Peyer's patch (tissue), 4 donors: ENCODE results near the gene GPRIN3. TPM values are rescaled to one million over a fixed set of nuclear protein-coding genes. Genes with fewer than 3 reads are reported as not detected.
"Not testable (repeated sequence)": the region's sequence is repeated elsewhere in the genome, so short reads cannot be mapped to it uniquely, and the experiment has no call there.

Experiments
- DNase-seq, 3 donors: peaks; one replicate each; pipeline ENCODE4 v3.0.0-alpha.2; 2017 to 2019
- H3K27ac ChIP-seq, 4 donors: fragments of 200-600 bp; sonication (generic); one replicate each; pipeline ENCODE4 v1.5.1; 2016 to 2019
- H3K27me3 ChIP-seq, 2 donors: fragments of 200-600 bp; sonication (generic); one replicate each; pipeline ENCODE4 v1.5.1; 2019
- H3K36me3 ChIP-seq, 3 donors: fragments of 200-600 bp; sonication (generic); one replicate each; pipeline ENCODE4 v1.5.1; 2016 to 2019
- H3K4me1 ChIP-seq, 4 donors: fragments of 200-600 bp; sonication (generic); one replicate each; pipeline ENCODE4 v1.5.1; 2016 to 2019
- H3K4me3 ChIP-seq, 4 donors: fragments of 200-600 bp; sonication (generic); 1 replicate in 3 of 4; 2 replicates in 1 of 4; pipeline ENCODE4 v1.5.1; 2016 to 2019; ENCODE audit warnings: mild to moderate bottlenecking in 1 of 4
- H3K9me3 ChIP-seq, 4 donors: fragments of 200-600 bp; sonication (generic); one replicate each; pipeline ENCODE4 v1.5.1; 2016 to 2019; ENCODE audit warnings: mild to moderate bottlenecking in 1 of 4
- POLR2A ChIP-seq, 2 donors: fragments of 450-650 bp; IDR thresholded peaks; one replicate each; pipeline ENCODE4 v1.5.1; 2017; ENCODE audit warnings: antibody characterized with exemption in 2 of 2, mild to moderate bottlenecking in 2 of 2, moderate library complexity in 2 of 2
- total RNA-seq, 4 donors: library from RNA; depleted of rRNA; stranded (reverse); fragments of >200 nt; gene quantifications; one replicate each; pipeline ENCODE4 v1.1.0, GENCODE V29; 2016
- TF ChIP-seq, protein P1 (sequence below), 6 experiments: fragments of 450-650 bp in 4 of 6; fragments of 200-600 bp in 2 of 6; sonication (generic) in 1 of 6; IDR thresholded peaks; one replicate each; pipeline ENCODE4 v1.5.1; 2017 to 2019; ENCODE audit warnings: antibody characterized with exemption in 6 of 6, mild to moderate bottlenecking in 3 of 6, moderate library complexity in 1 of 6

Gene GPRIN3
- total RNA-seq, 4 donors from 2014 or later, result 13.1 to 26.8 (median 17.8) TPM

DNA sequence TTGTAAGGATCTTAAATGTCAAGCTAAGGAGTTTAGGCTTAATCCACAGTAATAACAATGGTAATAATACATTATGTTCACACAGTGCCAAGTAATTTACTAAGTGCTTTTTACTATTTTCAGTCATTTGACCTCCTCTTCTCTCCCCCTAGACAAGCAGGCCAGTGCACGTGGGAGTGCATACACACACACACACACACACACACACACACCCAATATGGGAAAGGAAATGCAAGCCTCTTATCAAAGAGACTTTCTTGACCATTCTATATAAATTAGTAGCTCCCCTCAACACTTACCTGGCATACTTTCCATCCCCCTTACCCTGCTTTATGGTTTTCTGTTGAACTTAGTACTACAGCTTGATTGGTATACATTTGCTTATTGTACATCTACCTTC lies 3.8 kb upstream of the GPRIN3 start:
- Histone ChIP-seq H3K4me1 (peaks cover 0 to 5% (median 4%) of the 10 kb centered on the region in 4 donors), H3K27me3 (no peaks in the 10 kb centered on the region), H3K4me3 (no peak overlapping the region), H3K9me3 (no peaks in the 10 kb centered on the region), H3K36me3 (no peaks in the 10 kb centered on the region), H3K27ac (no peak overlapping the region)
- no peak for TF ChIP-seq POLR2A (IDR thresholded peaks at IDR 0.05)
- TF ChIP-seq, protein P1, sequence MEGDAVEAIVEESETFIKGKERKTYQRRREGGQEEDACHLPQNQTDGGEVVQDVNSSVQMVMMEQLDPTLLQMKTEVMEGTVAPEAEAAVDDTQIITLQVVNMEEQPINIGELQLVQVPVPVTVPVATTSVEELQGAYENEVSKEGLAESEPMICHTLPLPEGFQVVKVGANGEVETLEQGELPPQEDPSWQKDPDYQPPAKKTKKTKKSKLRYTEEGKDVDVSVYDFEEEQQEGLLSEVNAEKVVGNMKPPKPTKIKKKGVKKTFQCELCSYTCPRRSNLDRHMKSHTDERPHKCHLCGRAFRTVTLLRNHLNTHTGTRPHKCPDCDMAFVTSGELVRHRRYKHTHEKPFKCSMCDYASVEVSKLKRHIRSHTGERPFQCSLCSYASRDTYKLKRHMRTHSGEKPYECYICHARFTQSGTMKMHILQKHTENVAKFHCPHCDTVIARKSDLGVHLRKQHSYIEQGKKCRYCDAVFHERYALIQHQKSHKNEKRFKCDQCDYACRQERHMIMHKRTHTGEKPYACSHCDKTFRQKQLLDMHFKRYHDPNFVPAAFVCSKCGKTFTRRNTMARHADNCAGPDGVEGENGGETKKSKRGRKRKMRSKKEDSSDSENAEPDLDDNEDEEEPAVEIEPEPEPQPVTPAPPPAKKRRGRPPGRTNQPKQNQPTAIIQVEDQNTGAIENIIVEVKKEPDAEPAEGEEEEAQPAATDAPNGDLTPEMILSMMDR (IDR thresholded peaks at IDR 0.05), result no peak
- no peak for DNase-seq

DNA sequence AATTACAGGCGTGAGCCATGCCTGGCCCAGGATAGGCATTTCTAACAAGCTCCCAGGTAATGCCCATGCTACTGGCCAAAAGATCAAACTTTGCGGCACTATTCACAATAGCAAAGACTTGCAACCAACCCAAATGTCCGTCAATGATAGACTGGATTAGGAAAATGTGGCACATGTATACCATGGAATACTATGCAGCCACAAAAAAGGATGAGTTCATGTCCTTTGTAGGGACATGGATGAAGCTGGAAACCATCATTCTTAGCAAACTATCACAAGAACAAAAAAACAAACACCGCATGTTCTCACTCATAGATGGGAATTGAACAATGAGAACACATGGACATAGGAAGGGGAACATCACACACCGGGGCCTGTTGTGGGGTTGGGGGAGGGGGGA lies 1.6 kb upstream of the GPRIN3 start:
- not testable (repeated sequence) for H3K4me3 ChIP-seq, H3K9me3 ChIP-seq, H3K27ac ChIP-seq, DNase-seq, H3K27me3 ChIP-seq, H3K36me3 ChIP-seq
- H3K4me1 ChIP-seq, result peaks cover 0 to 17% (median 2%) of the 10 kb centered on the region in 4 donors

DNA sequence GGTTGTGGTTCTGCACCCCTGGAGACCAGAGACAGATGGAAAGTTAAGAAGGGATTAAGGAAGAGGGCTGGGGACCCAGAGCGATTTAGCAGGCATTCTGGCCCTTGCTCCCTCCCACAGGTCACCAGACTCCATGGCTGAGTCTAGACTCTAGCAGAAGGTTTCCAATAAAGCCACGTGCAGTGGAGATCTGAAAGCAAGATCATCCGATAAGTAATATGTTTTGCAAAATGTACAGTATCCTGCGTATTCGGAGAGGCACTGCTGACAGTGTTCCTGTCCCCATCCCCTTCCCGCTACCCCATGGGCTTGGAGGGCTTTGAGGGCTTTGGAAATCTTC lies 531 bp upstream of the GPRIN3 start:
- DNase-seq, result no peak
- peak overlapping the region; percentile 74 to 86 (median 80) for H3K27ac ChIP-seq
- peaks cover 0 to 20% (median 2%) of the 10 kb centered on the region in 4 donors for H3K4me1 ChIP-seq

DNA sequence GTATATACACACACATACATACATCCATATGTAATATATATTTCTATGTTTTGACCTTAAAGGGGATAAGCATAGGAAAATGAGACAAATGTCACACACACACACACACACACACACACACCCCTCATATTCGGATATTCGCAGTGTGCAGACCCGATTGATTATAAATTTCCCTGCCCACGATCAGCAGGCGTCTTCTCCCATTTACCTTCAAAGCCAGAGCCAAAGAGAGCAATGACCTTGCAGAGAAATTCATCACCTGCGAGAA lies 488 bp downstream of the GPRIN3 start:
- Histone ChIP-seq H3K4me3 (peak overlapping the region; percentile 47 to 73 (median 68)), H3K36me3 (no peaks in the 10 kb centered on the region), H3K4me1 (peaks cover 0 to 27% (median 2%) of the 10 kb centered on the region in 4 donors), H3K27ac (peak overlapping the region; percentile 74 to 86 (median 80)), H3K27me3 (no peaks in the 10 kb centered on the region), H3K9me3 (no peaks in the 10 kb centered on the region)
- no peak for DNase-seq
- TF ChIP-seq, protein P1 (IDR thresholded peaks at IDR 0.05), result no peak
- no peak for TF ChIP-seq POLR2A (IDR thresholded peaks at IDR 0.05)

More for the DNA sequence above, 531 bp upstream of the GPRIN3 start:
- TF ChIP-seq, protein P1 (IDR thresholded peaks at IDR 0.05), result no peak
- TF ChIP-seq POLR2A (IDR thresholded peaks at IDR 0.05), result no peak
- H3K36me3 ChIP-seq, result no peaks in the 10 kb centered on the region
- H3K4me3 ChIP-seq, result peak overlapping the region; percentile 47 to 73 (median 68)
- H3K27me3 ChIP-seq, result no peaks in the 10 kb centered on the region
- no peaks in the 10 kb centered on the region for H3K9me3 ChIP-seq

DNA sequence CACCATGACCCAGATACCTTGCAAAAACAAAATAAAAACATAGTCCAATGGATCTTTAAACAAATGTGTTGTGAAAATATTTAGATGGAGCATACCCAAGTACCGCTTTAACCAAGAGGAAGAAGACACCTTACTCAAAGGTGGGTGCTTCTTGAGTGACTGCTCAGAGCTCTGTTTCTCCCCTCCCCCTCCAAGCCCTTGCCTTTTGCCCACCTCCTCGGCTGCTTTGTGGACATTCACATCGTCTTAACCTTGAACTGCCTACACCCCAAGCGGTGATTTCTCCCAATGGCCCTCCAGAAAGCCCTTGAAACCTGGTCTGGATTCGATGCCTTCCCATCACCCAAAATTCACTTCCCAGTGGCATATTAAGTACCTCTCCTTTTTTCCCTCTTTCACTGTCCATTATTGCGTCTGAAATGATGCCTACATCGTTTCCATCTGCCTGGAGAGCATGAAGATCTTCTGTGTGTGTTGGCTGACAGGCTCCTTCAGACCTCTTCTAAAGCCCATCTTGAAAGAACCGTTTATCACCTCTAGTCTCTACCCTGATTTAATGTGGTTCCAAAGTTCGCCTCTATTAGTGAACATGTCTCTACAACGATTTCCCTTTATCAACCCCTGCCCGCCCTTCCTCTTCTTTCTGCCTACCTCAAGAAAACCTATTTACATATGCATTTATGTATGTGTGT lies 968 bp downstream of the GPRIN3 start:
- Histone ChIP-seq H3K4me1 (peaks cover 0 to 27% (median 2%) of the 10 kb centered on the region in 4 donors), H3K36me3 (no peaks in the 10 kb centered on the region), H3K27ac (peak overlapping the region; percentile 74 to 86 (median 80)), H3K27me3 (no peaks in the 10 kb centered on the region), H3K4me3 (peak overlapping the region; percentile 47 to 73 (median 68)), H3K9me3 (no peaks in the 10 kb centered on the region)
- no peak for DNase-seq
- no peak for TF ChIP-seq POLR2A (IDR thresholded peaks at IDR 0.05)

DNA sequence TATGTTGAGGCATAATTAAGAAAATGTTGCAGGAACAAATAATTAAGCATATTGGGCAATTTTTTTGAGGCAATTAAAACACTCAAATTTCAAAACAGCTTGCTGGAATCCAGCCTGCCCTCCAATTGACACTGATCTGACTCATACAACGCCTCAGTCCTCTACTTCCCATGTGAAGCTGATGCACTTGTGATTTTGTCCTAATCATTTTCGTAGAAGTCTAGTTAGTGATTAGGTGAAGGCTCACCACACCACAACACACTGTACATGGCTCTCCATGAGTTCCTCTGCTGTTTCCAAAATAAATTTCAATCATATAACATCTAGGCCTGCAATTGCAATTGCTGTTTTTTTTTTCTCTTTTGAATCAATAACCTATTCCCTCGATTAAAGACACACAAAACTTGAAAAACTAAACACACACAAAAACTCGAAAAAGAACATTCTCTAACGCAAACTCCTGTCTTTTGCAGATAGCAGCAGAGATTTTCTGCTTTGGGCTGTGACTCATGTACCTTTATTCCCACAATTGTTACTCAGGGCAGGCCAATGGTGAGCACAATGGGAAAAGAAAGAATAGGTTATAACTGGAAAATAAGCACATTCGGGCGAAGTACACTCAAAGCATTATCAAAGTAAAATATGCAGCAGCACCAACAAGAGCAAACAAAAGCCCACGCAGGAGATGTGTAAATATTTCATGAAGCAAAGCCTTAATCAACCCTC lies 1.7 kb downstream of the GPRIN3 start:
- DNase-seq, result no peak
- peak overlapping the region; percentile 74 to 86 (median 80) for H3K27ac ChIP-seq
- no peaks in the 10 kb centered on the region for H3K27me3 ChIP-seq
- peaks cover 0 to 32% (median 2%) of the 10 kb centered on the region in 4 donors for H3K4me1 ChIP-seq
- peak overlapping the region; percentile 47 to 73 (median 68) for H3K4me3 ChIP-seq
- TF ChIP-seq POLR2A (IDR thresholded peaks at IDR 0.05), result peak in 1 of 2 donors; percentile 14
- TF ChIP-seq, protein P1 (IDR thresholded peaks at IDR 0.05), result no peak
- no peaks in the 10 kb centered on the region for H3K9me3 ChIP-seq
- H3K36me3 ChIP-seq, result no peaks in the 10 kb centered on the region
